Measurements from ENCODE around the gene KRTAP9-9. TPM values are rescaled to one million over a fixed set of nuclear protein-coding genes. Genes with fewer than 3 reads are reported as not detected.
"Not testable (repeated sequence)": the region's sequence is repeated elsewhere in the genome, so short reads cannot be mapped to it uniquely, and the experiment has no call there.

The KRTAP9-9 gene
- total RNA-seq, 1 donor = not detected

GRCh38 chr17:41249637-41250240, 5.4 kb upstream of the KRTAP9-9 start, which contains the start of gene KRTAP9-4:
KRTAP9-4 (plus strand) TSS chr17:41249687; CDS start chr17:41249721, 34 bp downstream.
- not testable (repeated sequence) for H3K9me3 ChIP-seq (ENCODE audit: low read depth, low read length); H3K4me3 ChIP-seq (ENCODE audit: low read length); H3K4me1 ChIP-seq (ENCODE audit: insufficient read depth, low read length); H3K27me3 ChIP-seq (ENCODE audit: insufficient read depth, low read length)

- no peaks in the 10 kb centered on the region for H3K9me3 ChIP-seq (ENCODE audit: low read depth, low read length)
These were observed 3.9 kb upstream of the KRTAP9-9 start for GRCh38 chr17:41251261-41251660.

GRCh38 chr17:41254861-41255260, 323 bp upstream of the KRTAP9-9 start:
- Histone ChIP-seq H3K9me3 (ENCODE audit: low read depth, low read length) (no peaks in the 10 kb centered on the region), H3K27me3 (ENCODE audit: insufficient read depth, low read length) (peaks cover 18% of the 10 kb centered on the region), H3K4me1 (ENCODE audit: insufficient read depth, low read length) (no peaks in the 10 kb centered on the region), H3K4me3 (ENCODE audit: low read length) (no peak overlapping the region)

More at GRCh38 chr17:41251261-41251660, 3.9 kb upstream of the KRTAP9-9 start:
- no peaks in the 10 kb centered on the region for H3K4me1 ChIP-seq (ENCODE audit: insufficient read depth, low read length)
- H3K4me3 ChIP-seq (ENCODE audit: low read length) = no peak overlapping the region
- peaks cover under 1% of the 10 kb centered on the region for H3K27me3 ChIP-seq (ENCODE audit: insufficient read depth, low read length)

- H3K27me3 ChIP-seq (ENCODE audit: insufficient read depth, low read length) = peaks cover 18% of the 10 kb centered on the region
- no peaks in the 10 kb centered on the region for H3K4me1 ChIP-seq (ENCODE audit: insufficient read depth, low read length)
- no peaks in the 10 kb centered on the region for H3K9me3 ChIP-seq (ENCODE audit: low read depth, low read length)
- H3K4me3 ChIP-seq (ENCODE audit: low read length) = no peak overlapping the region
These were observed 1.1 kb downstream of the KRTAP9-9 start for GRCh38 chr17:41256291-41256685.

- Histone ChIP-seq H3K27me3 (ENCODE audit: insufficient read depth, low read length) (peaks cover 18% of the 10 kb centered on the region), H3K4me3 (ENCODE audit: low read length) (no peak overlapping the region), H3K4me1 (ENCODE audit: insufficient read depth, low read length) (no peaks in the 10 kb centered on the region), H3K9me3 (ENCODE audit: low read depth, low read length) (no peaks in the 10 kb centered on the region)
These were observed 3.2 kb downstream of the KRTAP9-9 start for GRCh38 chr17:41258406-41258805.

- Histone ChIP-seq H3K27me3 (ENCODE audit: insufficient read depth, low read length) (peaks cover 4% of the 10 kb centered on the region), H3K9me3 (ENCODE audit: low read depth, low read length) (no peaks in the 10 kb centered on the region), H3K4me3 (ENCODE audit: low read length) (no peak overlapping the region), H3K4me1 (ENCODE audit: insufficient read depth, low read length) (no peaks in the 10 kb centered on the region)
These were observed 8.0 kb downstream of the KRTAP9-9 start for GRCh38 chr17:41263212-41263611.

GRCh38 chr17:41264599-41264998, 9.4 kb downstream of the KRTAP9-9 start:
- Histone ChIP-seq H3K9me3 (ENCODE audit: low read depth, low read length) (no peaks in the 10 kb centered on the region), H3K4me3 (ENCODE audit: low read length) (no peak overlapping the region), H3K4me1 (ENCODE audit: insufficient read depth, low read length) (no peaks in the 10 kb centered on the region), H3K27me3 (ENCODE audit: insufficient read depth, low read length) (no peaks in the 10 kb centered on the region)

GRCh38 chr17:41265078-41265477, 9.9 kb downstream of the KRTAP9-9 start, which contains the start of gene KRTAP9-6:
KRTAP9-6 (plus strand) TSS chr17:41265378; CDS start chr17:41265378, 0 bp downstream.
- Histone ChIP-seq H3K4me1 (ENCODE audit: insufficient read depth, low read length) (no peaks in the 10 kb centered on the region), H3K4me3 (ENCODE audit: low read length) (no peak within 1 kb of the TSS), H3K27me3 (ENCODE audit: insufficient read depth, low read length) (no peaks in the 10 kb centered on the region), H3K9me3 (ENCODE audit: low read depth, low read length) (no peaks in the 10 kb centered on the region)

- no peaks in the 10 kb centered on the region for H3K4me1 ChIP-seq (ENCODE audit: insufficient read depth, low read length)
- H3K27me3 ChIP-seq (ENCODE audit: insufficient read depth, low read length) = no peaks in the 10 kb centered on the region
- no peak overlapping the region for H3K4me3 ChIP-seq (ENCODE audit: low read length)
- no peaks in the 10 kb centered on the region for H3K9me3 ChIP-seq (ENCODE audit: low read depth, low read length)
These were observed 12.5 kb downstream of the KRTAP9-9 start for GRCh38 chr17:41267711-41268110.

- H3K9me3 ChIP-seq (ENCODE audit: low read depth, low read length); H3K4me1 ChIP-seq (ENCODE audit: insufficient read depth, low read length); H3K4me3 ChIP-seq (ENCODE audit: low read length); H3K27me3 ChIP-seq (ENCODE audit: insufficient read depth, low read length): not testable (repeated sequence)
These were observed 16.1 kb downstream of the KRTAP9-9 start for GRCh38 chr17:41271323-41271722.

- Histone ChIP-seq H3K4me1 (ENCODE audit: insufficient read depth, low read length) (no peaks in the 10 kb centered on the region), H3K9me3 (ENCODE audit: low read depth, low read length) (no peaks in the 10 kb centered on the region), H3K4me3 (ENCODE audit: low read length) (no peak overlapping the region), H3K27me3 (ENCODE audit: insufficient read depth, low read length) (no peaks in the 10 kb centered on the region)
These were observed 16.7 kb downstream of the KRTAP9-9 start for GRCh38 chr17:41271858-41272257.

- not testable (repeated sequence) for H3K27me3 ChIP-seq (ENCODE audit: insufficient read depth, low read length); H3K4me3 ChIP-seq (ENCODE audit: low read length); H3K9me3 ChIP-seq (ENCODE audit: low read depth, low read length); H3K4me1 ChIP-seq (ENCODE audit: insufficient read depth, low read length)
These were observed 20.5 kb downstream of the KRTAP9-9 start, which contains the start of gene KRTAP9-7 for GRCh38 chr17:41275648-41276190. KRTAP9-7 (plus strand) TSS chr17:41275698; CDS start chr17:41275698, 0 bp downstream.

- no peaks in the 10 kb centered on the region for H3K4me1 ChIP-seq (ENCODE audit: insufficient read depth, low read length)
- no peaks in the 10 kb centered on the region for H3K27me3 ChIP-seq (ENCODE audit: insufficient read depth, low read length)
- H3K9me3 ChIP-seq (ENCODE audit: low read depth, low read length) = no peaks in the 10 kb centered on the region
- no peak overlapping the region for H3K4me3 ChIP-seq (ENCODE audit: low read length)
These were observed 23.2 kb downstream of the KRTAP9-9 start for GRCh38 chr17:41278176-41278955.

GRCh38 chr17:41284043-41284442, 28.9 kb downstream of the KRTAP9-9 start:
- H3K4me1 ChIP-seq (ENCODE audit: insufficient read depth, low read length) = peaks cover 6% of the 10 kb centered on the region
- H3K27me3 ChIP-seq (ENCODE audit: insufficient read depth, low read length) = no peaks in the 10 kb centered on the region
- H3K9me3 ChIP-seq (ENCODE audit: low read depth, low read length) = no peaks in the 10 kb centered on the region
- H3K4me3 ChIP-seq (ENCODE audit: low read length) = no peak overlapping the region

- Histone ChIP-seq H3K4me1 (ENCODE audit: insufficient read depth, low read length) (peaks cover 6% of the 10 kb centered on the region), H3K27me3 (ENCODE audit: insufficient read depth, low read length) (no peaks in the 10 kb centered on the region), H3K4me3 (ENCODE audit: low read length) (no peak overlapping the region), H3K9me3 (ENCODE audit: low read depth, low read length) (no peaks in the 10 kb centered on the region)
These were observed 29.4 kb downstream of the KRTAP9-9 start for GRCh38 chr17:41284546-41284945.
